Kasumi-1 (cell line): Measurements from ENCODE around the gene HSD3B2.

Source experiments
- DNase-seq, 2 experiments: peaks; one replicate each; lab custom pipeline; 2025; lab: John Stamatoyannopoulos, UW

The HSD3B2 gene

GRCh38 chr1:119462964-119463363, 48.0 kb downstream of the HSD3B2 start:
- DNase-seq = no peak

GRCh38 chr1:119463569-119463968, 48.6 kb downstream of the HSD3B2 start:
- no peak for DNase-seq

- DNase-seq = no peak
Observed at GRCh38 chr1:119466445-119466844, 51.5 kb downstream of the HSD3B2 start.

GRCh38 chr1:119467219-119467618, 52.3 kb downstream of the HSD3B2 start:
- no peak for DNase-seq

GRCh38 chr1:119467857-119468668, 53.1 kb downstream of the HSD3B2 start:
- DNase-seq = no peak

GRCh38 chr1:119469741-119470140, 54.8 kb downstream of the HSD3B2 start:
- DNase-seq = no peak

- no peak for DNase-seq
Observed at GRCh38 chr1:119470377-119470776, 55.4 kb downstream of the HSD3B2 start.

GRCh38 chr1:119470958-119471357, 56.0 kb downstream of the HSD3B2 start:
- DNase-seq = no peak

GRCh38 chr1:119471566-119471965, 56.6 kb downstream of the HSD3B2 start:
- DNase-seq = no peak

- DNase-seq = no peak
Observed at GRCh38 chr1:119472080-119472818, 57.3 kb downstream of the HSD3B2 start.
